HCT116 (cell line): ENCODE measurements around the gene FAM168A. TPM values are rescaled to one million over a fixed set of nuclear protein-coding genes. Genes with fewer than 3 reads are reported as not detected.

Source experiments
- ATAC-seq: fragments of 200-7000 bp; cut with Tn5 transposase; 2 replicates; pipeline ENCODE4 v1.9.1; 2020; ENCODE audit warnings: mild to moderate bottlenecking, moderate library complexity
- BruUV-seq: library from RNA; stranded (reverse); fragments of 400-500 nt; replicated peaks from 2 replicates; lab custom pipeline; 2021; lab: Mats Ljungman, UMichigan
- CTCF ChIA-PET: fragments of 300-600 bp; sonication (Branson Sonifier 250); formaldehyde crosslinking; loops from one replicate; lab custom pipeline; 2021; ENCODE audit warnings: antibody characterized with exemption; lab: Charles Lee
- POLR2A ChIA-PET: fragments of 300-600, 350-600 bp; sonication (Branson Sonifier 250); formaldehyde crosslinking; loops from one replicate; lab custom pipeline; 2021; ENCODE audit warnings: antibody characterized with exemption; lab: Charles Lee
- RAD21 ChIA-PET, 2 experiments: fragments of 300-600 bp; sonication (Branson Sonifier 250); formaldehyde crosslinking; loops; one replicate each; lab custom pipeline; 2023; ENCODE audit warnings: low total read pairs in 2 of 2; ENCODE audit not compliant: uncharacterized antibody in 2 of 2, unreplicated experiment in 2 of 2, low non-redundant PET in 1 of 2; lab: Charles Lee
- DNase-seq: peaks from one replicate; pipeline ENCODE4 v3.0.0-alpha.2; 2010; ENCODE audit warnings: low read depth, low spot score
- H2AFZ ChIP-seq: fragments of 200-600 bp; shearing (Covaris generic), sonication (generic); 2 replicates; pipeline ENCODE4 v1.6.1; 2017; ENCODE audit warnings: low read depth, mixed run types, mixed read lengths, antibody characterized with exemption, low read length; ENCODE audit not compliant: poor library complexity, severe bottlenecking
- H3K27ac ChIP-seq: 2 replicates; pipeline ENCODE4 v1.5.1; 2012; ENCODE audit warnings: low read depth, low read length
- H3K27me3 ChIP-seq: fragments of 200-600 bp; sonication (generic); 2 replicates; pipeline ENCODE4 v1.6.1; 2016; ENCODE audit warnings: mixed run types, low read length, mixed read lengths; ENCODE audit not compliant: insufficient read depth
- H3K36me3 ChIP-seq, 2 experiments: fragments of 200-500 bp in 1 of 2; fragments of 200-600 bp in 1 of 2; sonication (Bioruptor generic) in 1 of 2; sonication (generic) in 1 of 2; 2 replicates each; pipeline versions ENCODE4 v1.5.1 to v1.6.1; 2014 to 2016; ENCODE audit warnings: low read length in 2 of 2, inconsistent platforms in 1 of 2, mixed read lengths in 1 of 2, mixed run types in 1 of 2; ENCODE audit not compliant: insufficient read depth in 2 of 2, control insufficient read depth in 1 of 2
- H3K4me1 ChIP-seq, 2 experiments: fragments of 200-600 bp in 1 of 2; sonication (generic) in 1 of 2; 2 replicates each; pipeline versions ENCODE4 v1.5.1 to v1.6.1; 2012 to 2017; ENCODE audit warnings: low read length in 2 of 2, inconsistent platforms in 1 of 2, mild to moderate bottlenecking in 1 of 2, mixed read lengths in 1 of 2, mixed run types in 1 of 2, moderate library complexity in 1 of 2; ENCODE audit not compliant: insufficient read depth in 2 of 2, control insufficient read depth in 1 of 2
- H3K4me2 ChIP-seq: fragments of 200-600 bp; sonication (generic); 2 replicates; pipeline ENCODE4 v1.6.1; 2017; ENCODE audit warnings: mixed run types, low read length, mixed read lengths
- H3K4me3 ChIP-seq, 2 experiments: fragments of 200-600 bp in 1 of 2; sonication (generic) in 1 of 2; replicated peaks in 1 of 2; 2 replicates each; pipeline ENCODE4 v1.5.1; 2011 to 2016; ENCODE audit warnings: low read length in 2 of 2, control low read depth in 1 of 2, low read depth in 1 of 2, mild to moderate bottlenecking in 1 of 2, mixed read lengths in 1 of 2, mixed run types in 1 of 2
- H3K79me2 ChIP-seq: fragments of 200-600 bp; sonication (generic); 2 replicates; pipeline ENCODE4 v1.6.1; 2017; ENCODE audit warnings: mild to moderate bottlenecking, mixed run types, low read length, moderate library complexity, mixed read lengths; ENCODE audit not compliant: insufficient read depth
- H3K9ac ChIP-seq: fragments of 200-600 bp; sonication (generic); 2 replicates; pipeline ENCODE4 v1.6.1; 2016; ENCODE audit warnings: low read length, mixed read lengths
- H3K9me2 ChIP-seq: fragments of 200-600 bp; sonication (generic), shearing (Covaris generic); 2 replicates; pipeline ENCODE4 v1.6.1; 2017; ENCODE audit warnings: mixed run types, mild to moderate bottlenecking, moderate library complexity; ENCODE audit not compliant: insufficient read depth
- H3K9me3 ChIP-seq, 2 experiments: fragments of 200-500 bp in 1 of 2; fragments of 200-600 bp in 1 of 2; sonication (Bioruptor generic) in 1 of 2; sonication (generic) in 1 of 2; 2 replicates each; pipeline ENCODE4 v1.6.1; 2014 to 2017; ENCODE audit warnings: low read length in 2 of 2, mixed read lengths in 2 of 2, inconsistent platforms in 1 of 2, low read depth in 1 of 2, mild to moderate bottlenecking in 1 of 2, mixed run types in 1 of 2, moderate library complexity in 1 of 2; ENCODE audit not compliant: control insufficient read depth in 1 of 2, insufficient read depth in 1 of 2
- H4K20me1 ChIP-seq: fragments of 200-600 bp; sonication (generic), shearing (Covaris generic); 2 replicates; pipeline ENCODE4 v1.6.1; 2017; ENCODE audit warnings: mixed run types, mild to moderate bottlenecking, moderate library complexity; ENCODE audit not compliant: insufficient read depth
- CEBPB ChIP-seq: IDR thresholded peaks from 2 replicates; pipeline ENCODE4 v1.6.1; 2012; ENCODE audit warnings: low read depth
- EGR1 ChIP-seq: IDR thresholded peaks from 2 replicates; pipeline ENCODE4 v1.6.1; 2012; ENCODE audit warnings: low read depth
- ELF1 ChIP-seq: IDR thresholded peaks from 2 replicates; pipeline ENCODE4 v1.6.1; 2012; ENCODE audit warnings: low read depth, borderline replicate concordance
- EZH2 ChIP-seq: fragments of 200-600 bp; sonication (generic); IDR thresholded peaks from 2 replicates; pipeline ENCODE4 v1.6.1; 2017; ENCODE audit warnings: antibody characterized with exemption, mixed run types
- EZH2phosphoT487 ChIP-seq: fragments of 200-600 bp; IDR thresholded peaks from 2 replicates; pipeline ENCODE4 v1.6.1; 2018; ENCODE audit warnings: antibody characterized with exemption, borderline replicate concordance
- FOSL1 ChIP-seq: IDR thresholded peaks from 2 replicates; pipeline ENCODE4 v1.6.1; 2012; ENCODE audit warnings: low read depth
- JUND ChIP-seq: IDR thresholded peaks from 2 replicates; pipeline ENCODE4 v1.6.1; 2012
- POLR2A ChIP-seq: IDR thresholded peaks from 2 replicates; pipeline ENCODE4 v1.7.0; 2011; ENCODE audit warnings: borderline replicate concordance; ENCODE audit not compliant: insufficient read depth, insufficient read length; ENCODE audit errors: extremely low read depth
- RAD21 ChIP-seq: IDR thresholded peaks from 2 replicates; pipeline ENCODE4 v1.6.1; 2012; ENCODE audit warnings: low read depth, mild to moderate bottlenecking
- SIN3A ChIP-seq: IDR thresholded peaks from 2 replicates; pipeline ENCODE4 v1.6.1; 2012; ENCODE audit warnings: low read depth
- SP1 ChIP-seq: IDR thresholded peaks from 2 replicates; pipeline ENCODE4 v1.6.1; 2012; ENCODE audit warnings: low read depth
- SRF ChIP-seq: IDR thresholded peaks from 2 replicates; pipeline ENCODE4 v1.6.1; 2012; ENCODE audit warnings: low read depth
- TCF7L2 ChIP-seq: IDR thresholded peaks from 2 replicates; pipeline ENCODE4 v1.7.0; 2011; ENCODE audit warnings: borderline replicate concordance, inconsistent platforms; ENCODE audit not compliant: insufficient read depth, insufficient read length; ENCODE audit errors: extremely low read depth
- YY1 ChIP-seq: IDR thresholded peaks from 2 replicates; pipeline ENCODE4 v1.6.1; 2011; ENCODE audit warnings: low read length, low read depth, moderate library complexity, mild to moderate bottlenecking; ENCODE audit not compliant: insufficient replicate concordance; ENCODE audit errors: extremely low read depth
- ZFX ChIP-seq: fragments of 450-650 bp; IDR thresholded peaks from 2 replicates; pipeline ENCODE4 v1.6.1; 2017
- ZNF274 ChIP-seq: fragments of 200-500 bp; sonication (Bioruptor generic); IDR thresholded peaks from 2 replicates; pipeline ENCODE4 v1.6.1; 2014; ENCODE audit warnings: mild to moderate bottlenecking, low read depth, low read length, inconsistent platforms
- intact Hi-C: fragments of 100-400 bp; cut with micrococcal nuclease; formaldehyde crosslinking; loops from 2 replicates; pipeline ENCODE4 v1.10.0; 2022
- total RNA-seq: library from RNA; stranded (reverse); gene quantifications from one replicate; pipeline ENCODE4 v1.2.1, GENCODE V29; 2021; ENCODE audit not compliant: unreplicated experiment
- TF ChIP-seq, protein P1 (sequence below), 3 experiments: fragments of 200-600 bp in 1 of 3; sonication (generic) in 1 of 3; IDR thresholded peaks in 2 of 3; conservative IDR thresholded peaks in 1 of 3; 2 replicates each; pipeline ENCODE4 v1.5.1; 2012 to 2017; ENCODE audit warnings: low read depth in 2 of 3, low read length in 2 of 3, antibody characterized with exemption in 1 of 3, borderline replicate concordance in 1 of 3, control low read depth in 1 of 3, mild to moderate bottlenecking in 1 of 3, mixed read lengths in 1 of 3, mixed run types in 1 of 3, moderate library complexity in 1 of 3; ENCODE audit not compliant: insufficient read depth in 1 of 3
- TF ChIP-seq, protein P2 (sequence below): IDR thresholded peaks from 2 replicates; pipeline ENCODE4 v1.6.1; 2012; ENCODE audit warnings: low read depth

The FAM168A gene
- total RNA-seq, 1 experiment from 2014 or later, result 31.5 TPM

DNA sequence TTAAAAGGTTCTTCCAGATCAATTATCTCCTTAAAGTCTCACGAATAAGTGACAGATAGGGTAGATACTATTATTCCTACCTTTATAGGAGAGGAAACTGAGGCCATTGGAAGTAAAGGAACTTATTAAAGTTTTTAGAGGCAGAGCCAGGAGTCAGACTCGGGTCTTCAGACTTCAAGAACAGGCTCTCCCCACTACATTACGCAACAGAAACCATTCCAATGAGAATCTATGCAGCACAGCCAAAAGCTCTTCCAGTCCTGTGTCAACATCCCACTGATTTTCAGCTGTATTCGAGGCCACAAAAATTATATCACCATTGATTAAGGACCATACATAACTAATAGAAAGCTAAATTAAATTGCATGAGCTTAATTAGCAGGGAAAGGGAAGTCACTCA, 144.3 kb downstream of the FAM168A start:
- Histone ChIP-seq H3K36me3 (no peaks in the 10 kb centered on the region), H2AFZ (no peak overlapping the region), H3K4me3 (no peak overlapping the region), H3K79me2 (no peaks in the 10 kb centered on the region), H4K20me1 (no peaks in the 10 kb centered on the region), H3K9ac (no peak overlapping the region), H3K9me3 (no peaks in the 10 kb centered on the region), H3K9me2 (no peaks in the 10 kb centered on the region), H3K4me1 (no peaks in the 10 kb centered on the region), H3K27ac (no peak overlapping the region), H3K4me2 (no peak overlapping the region), H3K27me3 (no peaks in the 10 kb centered on the region)
- ChIA-PET RAD21 (no interaction called here), POLR2A (no interaction called here), CTCF (interaction anchor here (1.5 kb wide), 1 partner anchor 25 kb away, joined by 5 read pairs; no protein-coding TSS in a partner anchor)
- no peak for DNase-seq
- ATAC-seq, result no peak
- no peak for TF ChIP-seq ZNF274
- TF ChIP-seq YY1, result no peak
- TF ChIP-seq SRF, result no peak
- TF ChIP-seq EZH2, result no peak
- no peak for TF ChIP-seq SIN3A
- no peak for TF ChIP-seq TCF7L2
- intact Hi-C loops, result no loop called here
- no TSS peak for BruUV-seq

DNA sequence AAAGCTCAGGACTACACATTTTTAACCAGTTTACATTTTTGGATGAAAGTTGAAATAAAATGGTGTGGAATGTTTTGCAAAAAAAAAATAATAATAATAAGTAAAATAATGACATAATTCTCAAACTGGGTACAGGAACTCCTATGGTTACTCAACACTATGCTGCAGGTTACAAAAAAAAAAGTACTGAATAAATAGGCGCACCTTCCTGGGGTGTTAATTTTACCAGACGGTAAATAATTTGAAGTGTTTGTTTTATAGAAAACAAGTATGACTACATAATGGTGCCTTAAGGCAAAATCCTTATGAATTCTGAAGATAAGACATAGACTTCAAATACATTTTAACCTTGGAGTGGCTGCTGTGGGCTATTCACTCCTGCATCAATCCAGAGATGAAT, 145.2 kb downstream of the FAM168A start:
- no peaks in the 10 kb centered on the region for H3K27me3 ChIP-seq
- intact Hi-C loops, result no loop called here
- ChIA-PET CTCF (no interaction called here), RAD21 (no interaction called here), POLR2A (no interaction called here)
- no peak for ATAC-seq
- H2AFZ ChIP-seq, result no peak overlapping the region
- no peaks in the 10 kb centered on the region for H3K4me1 ChIP-seq
- no peak overlapping the region for H3K9ac ChIP-seq
- H4K20me1 ChIP-seq, result no peaks in the 10 kb centered on the region
- no peak overlapping the region for H3K27ac ChIP-seq
- no peak for DNase-seq
- no peaks in the 10 kb centered on the region for H3K9me2 ChIP-seq
- H3K79me2 ChIP-seq, result no peaks in the 10 kb centered on the region
- no TSS peak for BruUV-seq
- no peaks in the 10 kb centered on the region for H3K36me3 ChIP-seq
- no peak overlapping the region for H3K4me2 ChIP-seq
- no peak overlapping the region for H3K4me3 ChIP-seq
- H3K9me3 ChIP-seq, result no peaks in the 10 kb centered on the region
- TF ChIP-seq EGR1 (no peak), POLR2A (no peak), ELF1 (no peak), RAD21 (no peak), FOSL1 (no peak), SRF (no peak), YY1 (no peak), SP1 (no peak), ZNF274 (no peak), CEBPB (no peak), JUND (no peak), ZFX (no peak), EZH2phosphoT487 (no peak), EZH2 (no peak)
- TF ChIP-seq, protein P1, sequence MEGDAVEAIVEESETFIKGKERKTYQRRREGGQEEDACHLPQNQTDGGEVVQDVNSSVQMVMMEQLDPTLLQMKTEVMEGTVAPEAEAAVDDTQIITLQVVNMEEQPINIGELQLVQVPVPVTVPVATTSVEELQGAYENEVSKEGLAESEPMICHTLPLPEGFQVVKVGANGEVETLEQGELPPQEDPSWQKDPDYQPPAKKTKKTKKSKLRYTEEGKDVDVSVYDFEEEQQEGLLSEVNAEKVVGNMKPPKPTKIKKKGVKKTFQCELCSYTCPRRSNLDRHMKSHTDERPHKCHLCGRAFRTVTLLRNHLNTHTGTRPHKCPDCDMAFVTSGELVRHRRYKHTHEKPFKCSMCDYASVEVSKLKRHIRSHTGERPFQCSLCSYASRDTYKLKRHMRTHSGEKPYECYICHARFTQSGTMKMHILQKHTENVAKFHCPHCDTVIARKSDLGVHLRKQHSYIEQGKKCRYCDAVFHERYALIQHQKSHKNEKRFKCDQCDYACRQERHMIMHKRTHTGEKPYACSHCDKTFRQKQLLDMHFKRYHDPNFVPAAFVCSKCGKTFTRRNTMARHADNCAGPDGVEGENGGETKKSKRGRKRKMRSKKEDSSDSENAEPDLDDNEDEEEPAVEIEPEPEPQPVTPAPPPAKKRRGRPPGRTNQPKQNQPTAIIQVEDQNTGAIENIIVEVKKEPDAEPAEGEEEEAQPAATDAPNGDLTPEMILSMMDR (IDR thresholded peaks at IDR 0.05 in 2 of 3, conservative IDR thresholded peaks at IDR 0.05 in 1 of 3; ENCODE audit: borderline replicate concordance in 1 of 3, insufficient read depth in 1 of 3, low read depth in 2 of 3, low read length in 2 of 3), result no peak
- TF ChIP-seq, protein P2, sequence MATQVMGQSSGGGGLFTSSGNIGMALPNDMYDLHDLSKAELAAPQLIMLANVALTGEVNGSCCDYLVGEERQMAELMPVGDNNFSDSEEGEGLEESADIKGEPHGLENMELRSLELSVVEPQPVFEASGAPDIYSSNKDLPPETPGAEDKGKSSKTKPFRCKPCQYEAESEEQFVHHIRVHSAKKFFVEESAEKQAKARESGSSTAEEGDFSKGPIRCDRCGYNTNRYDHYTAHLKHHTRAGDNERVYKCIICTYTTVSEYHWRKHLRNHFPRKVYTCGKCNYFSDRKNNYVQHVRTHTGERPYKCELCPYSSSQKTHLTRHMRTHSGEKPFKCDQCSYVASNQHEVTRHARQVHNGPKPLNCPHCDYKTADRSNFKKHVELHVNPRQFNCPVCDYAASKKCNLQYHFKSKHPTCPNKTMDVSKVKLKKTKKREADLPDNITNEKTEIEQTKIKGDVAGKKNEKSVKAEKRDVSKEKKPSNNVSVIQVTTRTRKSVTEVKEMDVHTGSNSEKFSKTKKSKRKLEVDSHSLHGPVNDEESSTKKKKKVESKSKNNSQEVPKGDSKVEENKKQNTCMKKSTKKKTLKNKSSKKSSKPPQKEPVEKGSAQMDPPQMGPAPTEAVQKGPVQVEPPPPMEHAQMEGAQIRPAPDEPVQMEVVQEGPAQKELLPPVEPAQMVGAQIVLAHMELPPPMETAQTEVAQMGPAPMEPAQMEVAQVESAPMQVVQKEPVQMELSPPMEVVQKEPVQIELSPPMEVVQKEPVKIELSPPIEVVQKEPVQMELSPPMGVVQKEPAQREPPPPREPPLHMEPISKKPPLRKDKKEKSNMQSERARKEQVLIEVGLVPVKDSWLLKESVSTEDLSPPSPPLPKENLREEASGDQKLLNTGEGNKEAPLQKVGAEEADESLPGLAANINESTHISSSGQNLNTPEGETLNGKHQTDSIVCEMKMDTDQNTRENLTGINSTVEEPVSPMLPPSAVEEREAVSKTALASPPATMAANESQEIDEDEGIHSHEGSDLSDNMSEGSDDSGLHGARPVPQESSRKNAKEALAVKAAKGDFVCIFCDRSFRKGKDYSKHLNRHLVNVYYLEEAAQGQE, result no peak
